NCI-H128 (cell line): ENCODE results near the gene RPS6KA5.
"Not testable (repeated sequence)": the region's sequence is repeated elsewhere in the genome, so short reads cannot be mapped to it uniquely, and the experiment has no call there.

ENCODE experiments used
- DNase-seq: peaks from one replicate; lab custom pipeline; 2025; ENCODE audit not compliant: unreplicated experiment; lab: John Stamatoyannopoulos, UW

RPS6KA5 gene

DNA sequence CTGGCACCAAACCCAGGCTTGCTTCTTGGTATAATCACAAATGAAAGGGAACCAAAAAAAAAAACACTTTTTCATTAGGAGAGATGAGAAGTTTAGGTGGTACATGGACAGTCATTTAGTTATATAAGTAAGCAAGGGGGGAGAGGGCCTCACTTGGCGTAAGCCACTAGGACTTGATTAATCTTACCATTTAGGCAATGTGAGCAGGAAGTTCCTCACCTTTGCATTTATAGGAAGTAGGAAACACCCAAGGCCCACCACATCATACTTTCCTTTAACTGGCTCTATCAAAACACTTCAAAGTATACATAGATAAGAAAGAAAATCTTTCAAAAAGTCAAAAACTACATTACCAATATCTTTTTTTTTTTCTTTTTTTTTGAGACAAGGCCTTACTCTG lies 6.7 kb upstream of the RPS6KA5 start:
- no peak for DNase-seq

DNA sequence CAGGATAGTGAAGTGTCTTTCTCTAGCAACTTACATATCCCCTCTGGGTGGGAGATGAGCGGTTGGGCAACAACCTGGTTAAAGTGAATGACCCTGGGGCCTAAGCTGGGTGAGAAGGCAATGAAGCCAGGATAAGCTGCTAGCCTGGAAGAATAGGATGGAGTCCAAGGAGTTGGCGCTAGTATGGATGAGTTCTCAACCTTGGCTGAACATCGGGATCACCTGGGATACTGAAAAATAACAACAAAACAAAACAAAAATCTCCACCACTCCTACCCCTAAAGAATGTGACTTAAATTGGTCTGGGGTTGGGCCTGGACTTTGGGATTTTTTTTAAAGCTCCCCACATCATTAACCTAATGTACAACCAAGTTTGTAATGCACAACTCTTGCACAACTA lies 4.8 kb upstream of the RPS6KA5 start:
- no peak for DNase-seq

DNA sequence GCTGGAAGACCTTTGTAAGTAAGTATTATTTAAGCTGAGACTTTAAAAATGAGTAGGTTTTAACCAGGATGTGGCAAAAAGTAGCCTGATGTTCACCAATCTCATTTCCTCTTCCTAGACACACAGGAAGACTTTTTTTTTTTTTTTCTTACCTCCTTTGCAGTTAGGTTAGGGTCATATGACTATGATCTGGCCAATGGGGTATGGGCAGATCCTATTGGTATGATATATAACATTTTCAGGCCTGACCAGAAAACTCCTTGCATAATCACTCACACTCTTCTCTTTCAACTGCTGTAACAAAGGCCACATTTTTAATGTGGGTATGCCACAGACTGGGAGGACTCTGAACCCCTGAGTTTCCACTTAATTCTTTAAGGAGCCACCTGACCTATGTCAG lies 2.7 kb upstream of the RPS6KA5 start:
- DNase-seq: no peak

DNA sequence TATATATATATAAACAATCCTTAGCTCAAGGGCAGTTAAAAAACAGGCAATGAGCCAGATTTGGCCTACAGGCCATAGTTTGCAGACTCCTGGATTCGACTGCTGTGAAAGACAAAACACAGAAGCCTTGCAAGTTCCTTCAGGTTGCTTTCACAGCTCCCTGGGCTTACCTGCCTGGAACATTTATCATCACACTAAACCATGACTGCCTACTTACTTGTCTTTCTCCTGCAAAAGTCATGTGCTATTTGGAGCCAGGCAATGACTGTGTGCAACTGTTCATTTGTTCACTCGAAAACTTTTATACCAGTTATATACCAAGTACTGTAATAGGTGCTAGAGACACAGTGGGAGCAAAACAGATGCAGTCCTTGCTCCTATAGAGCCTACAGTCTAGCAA lies 2.2 kb upstream of the RPS6KA5 start:
- DNase-seq: no peak

DNA sequence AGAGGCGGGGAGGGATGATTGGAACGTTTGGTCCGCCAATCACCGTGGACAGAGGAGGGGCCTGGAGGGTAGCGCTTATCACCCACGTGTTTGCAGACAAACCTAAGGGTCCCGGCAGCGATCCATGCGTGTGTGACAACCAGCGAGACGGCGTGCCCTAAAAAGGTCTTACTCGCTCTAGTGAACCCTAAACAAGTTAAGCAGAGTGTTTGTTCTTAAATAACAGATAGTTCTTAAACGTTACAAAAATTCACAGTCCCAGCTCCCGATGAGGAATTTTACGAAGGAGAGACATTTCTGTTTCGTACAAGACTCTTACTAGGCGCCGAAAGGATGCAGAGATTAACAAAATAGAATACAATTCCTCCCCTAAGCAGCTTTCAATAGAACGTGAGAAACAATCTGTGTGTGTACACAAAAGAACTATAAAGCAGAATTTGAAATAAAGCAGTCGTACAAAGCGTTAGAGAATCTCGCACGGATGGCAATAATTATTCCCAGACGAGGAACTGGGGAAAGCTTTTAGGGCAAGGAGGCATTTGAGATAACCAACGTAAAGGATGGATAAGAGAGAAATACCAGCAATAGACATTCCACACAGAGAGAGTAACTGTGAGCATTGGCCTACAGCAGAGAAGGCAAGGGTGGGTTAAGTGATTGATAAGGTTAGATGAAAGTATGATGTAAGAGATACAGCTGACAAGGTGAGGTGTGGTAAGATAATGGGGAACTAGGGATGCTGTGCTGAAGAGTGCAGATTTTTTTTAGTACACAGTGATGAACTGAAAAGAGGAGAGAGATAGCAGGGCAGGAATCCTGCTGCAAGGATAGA lies 831 bp upstream of the RPS6KA5 start:
- no peak for DNase-seq

DNA sequence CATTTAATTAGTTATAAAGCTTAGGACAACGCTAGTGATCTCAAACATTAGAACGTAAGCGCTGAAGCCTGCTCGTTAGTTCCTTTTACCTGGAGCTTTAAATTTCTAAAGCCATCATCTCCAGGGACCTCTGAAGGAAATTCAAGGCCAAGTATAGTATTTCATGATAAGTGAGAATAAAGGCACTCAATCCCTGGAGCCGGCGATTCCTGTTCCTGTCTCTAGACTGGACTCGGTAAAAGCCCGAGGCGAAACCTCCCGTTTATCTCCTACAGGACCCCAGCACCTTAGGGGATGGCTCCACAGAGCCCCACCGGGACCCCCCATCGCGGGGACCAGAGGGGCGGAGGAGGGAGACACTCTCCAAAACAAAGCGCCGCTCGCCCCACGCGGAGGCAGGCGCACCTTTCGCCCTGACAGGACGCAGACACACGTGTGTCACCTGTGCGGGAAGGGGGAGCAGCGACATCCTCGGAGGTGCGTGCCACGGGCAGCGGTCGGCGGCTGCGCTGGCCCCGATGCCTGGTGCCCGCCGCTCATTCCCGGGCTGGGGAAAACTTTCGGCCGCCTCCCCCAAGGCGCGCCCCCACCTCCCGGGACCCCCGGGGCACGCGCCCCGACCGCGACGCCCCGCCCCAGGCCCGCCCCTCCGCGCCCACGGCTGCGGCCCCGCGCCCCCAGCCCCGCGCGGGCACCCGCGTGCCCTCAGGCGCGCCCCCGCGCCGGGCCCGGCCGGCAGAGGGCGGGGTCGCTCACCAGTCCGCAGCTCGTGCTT lies 678 bp downstream of the RPS6KA5 start:
- peak; percentile 62 for DNase-seq

DNA sequence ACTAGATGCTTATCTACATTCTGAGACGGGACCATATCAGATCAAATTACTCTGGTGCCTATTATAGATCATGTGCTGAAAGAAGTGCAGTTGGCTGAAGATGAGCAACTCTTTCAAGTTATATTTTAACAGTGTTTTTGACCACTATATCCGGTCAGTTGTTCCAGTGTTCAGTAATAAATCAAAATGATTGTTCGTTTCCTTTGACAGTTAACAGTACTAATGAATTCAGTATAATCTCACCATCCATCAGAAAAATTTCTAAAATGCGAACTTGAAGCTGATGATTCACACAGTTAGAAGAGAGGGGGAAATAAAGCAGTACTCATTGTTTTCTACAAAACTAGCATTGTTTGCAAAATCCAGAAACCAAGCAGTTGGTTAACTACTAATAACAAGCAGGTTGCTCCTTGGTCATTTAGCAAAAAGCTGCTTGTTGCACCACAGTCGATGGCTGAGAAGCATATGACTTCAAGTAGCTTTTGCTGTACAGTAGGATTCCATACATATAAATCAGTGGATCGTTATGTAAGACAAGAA lies 2.3 kb downstream of the RPS6KA5 start:
- DNase-seq: no peak

DNA sequence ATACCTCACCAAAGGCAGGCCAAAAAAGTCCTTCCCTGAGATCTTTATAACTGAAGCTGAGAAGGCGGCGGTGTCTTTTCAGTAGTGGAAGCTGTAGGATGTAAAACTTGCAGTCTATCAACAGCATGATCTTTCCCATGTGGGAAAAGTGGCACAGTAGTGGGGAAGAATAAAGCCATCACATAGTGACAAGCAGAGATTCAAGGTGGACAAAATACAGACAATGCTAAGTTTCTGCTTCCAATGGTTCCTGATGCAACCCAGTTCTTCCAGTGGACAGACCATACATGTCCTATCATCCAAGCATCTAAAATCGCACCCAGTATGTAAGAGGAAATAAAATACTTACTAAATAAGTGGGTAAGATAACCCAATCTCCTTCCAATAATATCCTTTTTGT lies 4.1 kb downstream of the RPS6KA5 start:
- DNase-seq: no peak

DNA sequence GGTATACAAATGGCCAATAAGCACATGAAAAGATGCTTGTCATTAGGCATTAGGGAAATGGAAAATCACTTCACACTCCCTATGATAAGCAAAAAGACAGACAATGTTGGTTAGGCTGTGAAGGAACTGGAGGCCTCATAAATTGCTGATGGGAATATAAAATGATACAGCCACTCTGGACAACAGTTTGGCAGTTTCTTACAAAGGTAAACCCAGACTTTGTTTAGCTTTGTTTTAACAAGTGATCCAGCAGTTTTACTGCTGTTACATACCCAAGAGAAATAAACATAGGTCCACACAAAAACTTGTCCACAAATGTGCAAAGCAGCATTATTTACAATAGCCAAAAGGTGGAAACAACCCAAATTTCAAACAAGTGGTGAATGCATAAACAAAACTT lies 5.4 kb downstream of the RPS6KA5 start:
- no peak for DNase-seq

DNA sequence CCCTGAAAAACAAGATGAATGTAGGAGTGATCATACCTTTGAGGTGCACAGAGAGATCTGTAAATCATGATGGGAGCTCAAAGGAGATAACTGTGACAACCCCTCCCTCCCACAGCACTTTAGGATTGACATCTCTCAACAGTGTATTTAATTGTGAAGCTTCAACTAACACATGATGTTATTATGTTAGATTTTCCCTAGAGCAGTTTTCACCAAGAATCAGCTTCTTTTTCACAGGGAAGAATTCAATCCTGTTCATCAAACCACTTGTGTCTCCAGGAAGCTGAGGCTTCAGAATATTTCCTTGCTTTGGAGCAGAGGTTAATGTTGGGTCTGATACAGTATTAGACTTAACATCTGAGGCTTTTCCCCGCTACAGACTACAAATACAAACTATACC lies 11.8 kb downstream of the RPS6KA5 start:
- DNase-seq: no peak

DNA sequence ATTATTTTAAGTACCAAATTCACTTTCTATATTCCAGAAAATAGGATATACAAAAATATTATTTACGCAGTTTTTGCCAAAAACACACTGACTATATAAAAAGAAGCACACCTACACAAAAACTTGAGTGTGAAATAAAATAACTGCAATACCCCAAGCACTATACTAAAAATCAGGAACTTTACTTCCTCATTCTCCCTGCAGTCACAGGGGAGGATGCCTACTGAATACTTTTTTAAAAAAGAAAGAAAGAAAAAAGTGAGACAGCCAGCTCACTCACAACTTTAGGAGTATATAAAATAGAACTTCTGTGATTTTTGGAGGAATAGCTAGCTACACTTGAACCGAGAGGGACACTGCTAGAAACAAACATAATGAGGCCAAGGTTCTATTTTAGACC lies 12.2 kb downstream of the RPS6KA5 start:
- no peak for DNase-seq

DNA sequence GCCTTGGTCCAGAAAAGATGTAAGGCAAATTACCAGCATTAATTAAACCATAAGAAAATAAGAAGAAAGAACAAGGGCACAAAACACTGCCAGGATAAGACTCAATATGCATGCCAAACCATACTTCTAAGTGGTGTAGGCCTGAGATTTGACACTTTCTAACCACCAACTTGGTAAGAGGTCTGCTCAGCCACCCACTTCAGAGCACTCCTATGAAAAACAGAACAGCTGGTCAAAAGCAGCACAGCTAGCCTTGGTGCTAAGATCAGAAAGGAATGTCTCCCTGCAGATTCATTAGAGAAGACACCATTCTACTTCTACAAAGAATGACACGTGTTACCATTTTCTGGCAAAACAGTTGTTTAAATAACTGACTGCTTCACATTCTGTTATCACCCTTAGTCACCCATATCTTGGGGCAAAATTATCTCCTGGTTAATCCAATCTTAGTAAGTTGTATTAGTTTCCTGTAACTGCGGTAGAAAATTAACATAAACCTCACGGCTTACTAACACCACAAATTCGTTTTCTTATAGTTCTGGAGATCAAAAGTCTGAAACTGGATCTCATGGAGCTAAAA lies 13.2 kb downstream of the RPS6KA5 start:
- DNase-seq: no peak

DNA sequence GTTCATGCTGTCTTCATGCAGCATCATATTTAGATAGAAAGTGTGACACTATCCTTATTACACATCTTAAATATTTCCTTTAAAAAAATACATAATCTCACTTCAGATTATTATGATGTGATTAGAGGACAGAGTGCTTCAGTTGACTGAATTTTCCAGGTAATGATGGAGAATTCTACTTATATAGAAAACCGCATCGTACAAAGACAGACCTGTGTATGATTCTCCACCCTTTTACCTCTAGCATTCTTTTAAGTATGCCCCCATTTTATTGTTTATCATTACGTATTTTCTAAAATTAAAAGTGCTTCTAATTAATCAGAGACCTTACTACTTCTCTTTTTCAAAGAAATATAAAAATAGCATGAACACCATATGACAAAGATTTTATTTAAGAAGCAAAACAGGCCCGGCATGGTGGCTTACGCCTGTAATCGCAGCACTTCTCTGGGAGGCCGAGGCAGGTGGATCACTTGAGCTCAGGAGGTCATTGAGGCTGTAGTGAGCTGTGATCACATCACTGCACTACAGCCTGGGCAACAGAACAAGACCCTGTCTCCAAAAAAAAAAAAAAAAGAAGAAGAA lies 13.9 kb downstream of the RPS6KA5 start:
- no peak for DNase-seq

DNA sequence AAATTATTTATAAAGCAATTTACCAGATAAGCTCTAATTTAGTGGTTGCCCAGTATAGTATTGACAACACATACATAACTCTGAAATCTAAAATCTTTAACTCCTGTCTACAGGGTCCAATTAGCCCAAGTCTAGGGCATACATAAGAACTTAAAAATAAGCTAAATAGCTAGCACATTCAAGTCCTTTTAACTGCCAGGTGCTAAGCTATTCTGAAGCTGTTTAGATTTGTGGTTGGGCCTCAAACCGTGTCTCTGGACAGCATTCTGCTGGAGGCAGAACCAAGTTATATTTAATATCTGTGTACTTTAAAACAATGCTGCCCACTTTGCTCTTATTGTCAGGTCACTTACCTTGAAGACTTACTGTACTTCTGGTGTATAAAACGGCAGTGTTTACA lies 19.0 kb downstream of the RPS6KA5 start:
- DNase-seq: no peak

DNA sequence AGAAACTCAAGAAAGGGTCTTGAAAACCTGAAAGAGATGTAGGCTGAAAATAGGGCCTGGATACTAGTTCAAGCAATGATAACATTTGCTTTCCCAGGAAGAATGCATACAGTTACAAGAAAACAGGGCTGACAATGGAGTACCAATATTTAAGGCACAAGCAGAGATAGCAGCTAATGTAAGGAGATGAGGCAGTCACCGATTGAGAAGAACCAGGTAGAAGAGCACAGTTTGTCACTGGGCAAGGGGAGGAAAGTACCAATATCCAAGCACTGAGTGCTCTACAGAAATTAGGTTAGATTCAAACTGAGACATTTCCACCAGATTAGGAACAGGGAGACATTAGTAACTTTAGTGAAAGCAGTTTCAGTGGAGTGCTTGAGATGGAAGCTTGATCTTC lies 19.9 kb downstream of the RPS6KA5 start:
- no peak for DNase-seq

DNA sequence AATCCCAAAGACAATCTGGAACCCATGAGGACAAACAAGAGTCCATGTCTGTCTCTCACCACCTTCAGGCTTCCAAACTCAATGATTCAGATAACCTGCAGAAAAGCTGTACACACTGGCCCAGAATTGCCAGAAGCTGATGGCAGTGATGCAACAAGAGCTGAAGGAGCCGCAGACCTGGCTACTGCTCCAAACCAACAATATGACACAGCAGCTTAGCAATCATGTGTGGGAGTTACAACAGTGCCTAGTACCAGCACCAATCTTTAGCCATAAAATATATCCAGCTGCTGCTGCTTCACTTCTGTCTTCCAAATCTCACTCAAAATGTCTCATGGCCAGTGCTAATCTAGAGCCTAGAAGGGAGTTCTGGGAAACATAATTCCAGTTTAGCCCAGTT lies 22.0 kb downstream of the RPS6KA5 start:
- DNase-seq: no peak

DNA sequence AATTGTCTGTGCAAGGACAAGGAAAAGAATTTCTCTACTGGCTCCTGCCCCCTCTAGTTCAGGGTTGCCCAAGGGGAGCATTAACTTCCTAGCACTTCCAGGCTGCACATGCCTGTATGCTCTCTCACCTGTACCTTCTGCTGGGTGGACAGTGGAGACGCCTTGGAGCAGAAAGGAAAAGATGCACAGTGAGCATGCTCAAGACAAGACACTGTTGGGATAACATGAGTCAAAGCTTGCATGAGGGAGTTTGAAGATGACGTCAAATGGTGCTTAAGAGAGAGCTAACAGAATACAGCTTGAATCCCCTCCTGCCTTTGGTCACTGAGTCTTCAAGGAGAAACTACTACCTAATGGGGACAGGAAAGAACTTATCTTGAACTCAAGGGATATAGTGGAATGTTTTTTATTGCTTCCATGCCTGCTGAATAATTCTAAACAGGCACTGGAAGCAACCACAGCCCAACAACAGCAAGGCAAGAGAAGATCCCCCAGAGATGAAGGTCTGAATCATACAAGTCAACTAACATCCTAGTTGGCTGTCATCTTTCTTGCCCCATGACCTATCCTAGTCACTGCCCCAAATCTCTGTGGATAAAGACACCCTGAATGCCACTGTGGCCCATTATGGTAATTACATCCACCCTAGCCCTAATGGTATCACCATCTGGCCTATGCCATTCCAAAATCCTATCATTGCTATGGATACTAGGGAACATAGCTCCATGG lies 23.5 kb downstream of the RPS6KA5 start:
- no peak for DNase-seq

DNA sequence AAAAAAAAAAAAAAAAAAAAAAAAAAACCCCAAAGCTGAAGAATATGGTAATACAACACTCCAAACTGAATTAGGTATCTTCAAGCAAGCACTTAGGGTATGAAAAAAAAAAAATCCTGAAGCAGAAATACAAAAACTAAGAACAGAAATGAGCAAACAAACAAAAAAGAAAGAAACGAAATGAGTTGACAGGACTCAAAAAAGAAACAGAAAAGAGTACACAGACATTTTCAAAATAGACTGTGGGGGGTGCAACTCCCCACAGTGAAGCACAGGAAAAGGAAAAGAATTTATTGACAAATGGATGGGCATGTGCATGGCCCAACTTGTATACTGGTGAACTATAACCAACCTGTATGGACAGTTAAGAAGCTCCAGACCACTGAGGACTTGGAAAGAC lies 24.6 kb downstream of the RPS6KA5 start:
- DNase-seq: no peak

DNA sequence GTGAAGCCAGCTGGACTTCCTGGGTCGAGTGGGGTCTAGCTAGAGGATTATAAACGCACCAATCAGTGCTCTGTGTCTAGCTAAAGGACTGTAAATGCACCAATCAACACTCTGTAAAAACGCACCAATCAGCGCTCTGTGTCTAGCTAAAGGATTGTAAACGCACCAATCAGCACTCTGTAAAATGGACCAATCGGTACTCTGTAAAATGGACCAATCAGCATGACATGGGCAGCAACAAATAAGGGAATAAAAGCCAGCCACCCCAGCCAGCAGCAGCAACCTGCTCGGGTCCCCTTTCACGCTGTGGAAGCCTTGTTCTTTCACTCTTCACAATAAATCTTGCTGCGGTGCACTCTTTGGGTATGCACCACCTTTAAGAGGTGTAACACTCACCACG lies 26.1 kb downstream of the RPS6KA5 start:
- DNase-seq: not testable (repeated sequence)

DNA sequence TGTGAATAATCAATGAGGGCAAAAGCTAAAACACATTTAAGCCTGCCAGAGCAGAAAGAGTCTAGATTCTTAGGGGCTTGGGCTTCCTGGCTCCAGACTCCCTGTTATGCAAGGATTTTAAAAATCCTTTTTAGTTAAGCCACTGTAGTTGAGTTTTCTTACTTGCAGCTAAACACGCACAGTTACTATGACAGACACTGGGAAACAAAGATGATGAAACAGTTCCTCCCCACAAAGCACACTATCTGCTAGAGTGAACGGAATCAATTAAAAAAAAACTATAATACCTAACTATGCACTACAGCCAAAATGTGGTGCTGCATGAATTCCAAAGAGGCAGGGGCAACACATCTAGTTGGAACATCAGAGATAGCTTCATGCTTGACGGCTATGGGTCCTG lies 28.2 kb downstream of the RPS6KA5 start:
- DNase-seq: no peak

DNA sequence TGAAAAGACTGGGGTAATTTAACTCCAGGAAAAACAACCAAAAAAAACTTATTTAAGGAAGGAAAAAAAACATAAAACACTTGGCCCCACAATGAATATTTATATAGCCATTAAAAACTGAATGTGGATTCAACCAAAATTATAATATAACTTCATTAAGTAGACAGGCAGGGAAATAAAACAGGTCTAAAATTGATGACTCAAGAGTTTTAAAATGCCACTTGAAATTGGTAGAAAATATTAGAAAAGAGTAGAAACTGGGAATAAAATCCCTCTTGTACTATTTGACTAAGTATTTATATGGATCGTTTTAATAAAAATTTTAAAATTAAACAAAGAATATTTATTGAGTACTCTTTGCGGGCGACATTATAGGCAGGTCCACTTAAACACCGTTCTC lies 28.8 kb downstream of the RPS6KA5 start:
- no peak for DNase-seq
